CD4-positive, alpha-beta T cell (primary cell): ENCODE measurements around the gene ATP6V0E2. TPM values are rescaled to one million over a fixed set of nuclear protein-coding genes. Genes with fewer than 3 reads are reported as not detected.
"Not testable (repeated sequence)": the region's sequence is repeated elsewhere in the genome, so short reads cannot be mapped to it uniquely, and the experiment has no call there.

Experiments
- ATAC-seq: fragments of 200-7000 bp; cut with Tn5 transposase; one replicate; pipeline ENCODE4 v1.10.0; 2022; ENCODE audit warnings: mild to moderate bottlenecking; ENCODE audit not compliant: poor library complexity
- CTCF ChIA-PET: fragments of 350-600 bp; sonication (Branson Sonifier 250); formaldehyde crosslinking; loops from one replicate; lab custom pipeline; 2021; ENCODE audit warnings: antibody characterized with exemption, inconsistent platforms; lab: Charles Lee
- POLR2A ChIA-PET: fragments of 350-600 bp; sonication (Branson Sonifier 250); formaldehyde crosslinking; loops from one replicate; lab custom pipeline; 2021; ENCODE audit warnings: antibody characterized with exemption, inconsistent platforms; lab: Charles Lee
- DNase-seq, 14 experiments: peaks; one replicate each; pipeline ENCODE4 v3.0.0-alpha.2; 2013 to 2020; ENCODE audit warnings: mixed read lengths in 2 of 14
- H3K27ac ChIP-seq, 2 donors: one replicate each; pipeline versions ENCODE4 v1.5.1 to v1.7.0; 2013; ENCODE audit warnings: low read length in 2 of 2, low read depth in 1 of 2, mild to moderate bottlenecking in 1 of 2
- H3K27me3 ChIP-seq, 2 experiments: 1 replicate in 1 of 2; 2 replicates in 1 of 2; pipeline versions ENCODE4 v1.6.1 to v1.7.0; 2013; ENCODE audit warnings: low read length in 2 of 2, control low read depth in 1 of 2, mild to moderate bottlenecking in 1 of 2, moderate library complexity in 1 of 2; ENCODE audit not compliant: insufficient read depth in 2 of 2, control insufficient read depth in 1 of 2
- H3K36me3 ChIP-seq: one replicate; pipeline ENCODE4 v1.6.1; 2013; ENCODE audit warnings: low read length, control low read depth; ENCODE audit not compliant: insufficient read depth
- H3K4me1 ChIP-seq: one replicate; pipeline ENCODE4 v1.6.1; 2013; ENCODE audit warnings: low read length, control low read depth; ENCODE audit not compliant: insufficient read depth
- H3K4me3 ChIP-seq: one replicate; pipeline ENCODE4 v1.5.1; 2013; ENCODE audit warnings: mild to moderate bottlenecking, low read length, moderate library complexity
- H3K9me3 ChIP-seq, 2 experiments: 1 replicate in 1 of 2; 2 replicates in 1 of 2; pipeline versions ENCODE4 v1.6.1 to v1.7.0; 2013; ENCODE audit warnings: low read length in 2 of 2, mild to moderate bottlenecking in 2 of 2, control low read depth in 1 of 2, moderate library complexity in 1 of 2; ENCODE audit not compliant: control insufficient read depth in 1 of 2, insufficient read depth in 1 of 2
- H3K27ac Mint-ChIP-seq: one replicate; pipeline ENCODE4 v1.8.0; 2020; ENCODE audit warnings: mixed read lengths
- H3K27me3 Mint-ChIP-seq: one replicate; pipeline ENCODE4 v1.8.0; 2021; ENCODE audit warnings: mixed read lengths
- H3K36me3 Mint-ChIP-seq: one replicate; pipeline ENCODE4 v1.8.0; 2021; ENCODE audit warnings: low read depth, mixed read lengths
- H3K4me1 Mint-ChIP-seq: one replicate; pipeline ENCODE4 v1.8.0; 2021; ENCODE audit warnings: low read depth, mixed read lengths
- H3K4me3 Mint-ChIP-seq: one replicate; pipeline ENCODE4 v1.8.0; 2020; ENCODE audit warnings: mild to moderate bottlenecking, mixed read lengths
- H3K9me3 Mint-ChIP-seq: one replicate; pipeline ENCODE4 v1.8.0; 2020; ENCODE audit warnings: mixed read lengths
- CTCF ChIP-seq: fragments of 200-600 bp; IDR thresholded peaks from one replicate; pipeline ENCODE4 v1.8.0; 2022; ENCODE audit warnings: antibody characterized with exemption, mild to moderate bottlenecking
- intact Hi-C, 2 experiments: fragments of 100-400 bp; cut with DNase I in 1 of 2; cut with micrococcal nuclease in 1 of 2; formaldehyde crosslinking; loops; one replicate each; pipeline versions ENCODE4 v1.15.1 to v1.9.0; 2023 to 2025; cut with DNase I, micrococcal nuclease
- total RNA-seq, 174 experiments: library from RNA in 2 of 174; stranded (reverse) in 2 of 174; gene quantifications; one replicate each; pipeline ENCODE4 v1.2.3 and lab custom pipeline; 2021 to 2026

The ATP6V0E2 gene
- total RNA-seq, 2 experiments from 2014 or later: 23.2 to 24.9 TPM

GRCh38 chr7:149887311-149887710 is 13.5 kb downstream of the ATP6V0E2 start:
- peaks cover 34% of the 10 kb centered on the region for H3K36me3 Mint-ChIP-seq
- no peak overlapping the region for H3K4me3 Mint-ChIP-seq
- H3K27me3 ChIP-seq: no peaks in the 10 kb centered on the region
- peaks cover 7% of the 10 kb centered on the region for H3K4me1 Mint-ChIP-seq
- H3K27me3 Mint-ChIP-seq: no peaks in the 10 kb centered on the region
- H3K27ac Mint-ChIP-seq: no peak overlapping the region
- H3K9me3 ChIP-seq: no peaks in the 10 kb centered on the region
- no peak for ATAC-seq
- H3K4me1 ChIP-seq: peaks cover 10% of the 10 kb centered on the region
- ChIA-PET CTCF (interaction anchor here (1.5 kb wide), 1 partner anchor 38 kb away, joined by 4 read pairs; no protein-coding TSS in a partner anchor), POLR2A (no interaction called here)
- H3K4me3 ChIP-seq: no peak overlapping the region
- no peak for TF ChIP-seq CTCF
- peaks cover 4% of the 10 kb centered on the region for H3K36me3 ChIP-seq
- no peaks in the 10 kb centered on the region for H3K9me3 Mint-ChIP-seq
- no peak overlapping the region for H3K27ac ChIP-seq
- DNase-seq: no peak
- intact Hi-C loops: loop anchor here (10.0 kb wide), 2 partner anchors 157 to 387 kb away; no protein-coding TSS in a partner anchor

DNA sequence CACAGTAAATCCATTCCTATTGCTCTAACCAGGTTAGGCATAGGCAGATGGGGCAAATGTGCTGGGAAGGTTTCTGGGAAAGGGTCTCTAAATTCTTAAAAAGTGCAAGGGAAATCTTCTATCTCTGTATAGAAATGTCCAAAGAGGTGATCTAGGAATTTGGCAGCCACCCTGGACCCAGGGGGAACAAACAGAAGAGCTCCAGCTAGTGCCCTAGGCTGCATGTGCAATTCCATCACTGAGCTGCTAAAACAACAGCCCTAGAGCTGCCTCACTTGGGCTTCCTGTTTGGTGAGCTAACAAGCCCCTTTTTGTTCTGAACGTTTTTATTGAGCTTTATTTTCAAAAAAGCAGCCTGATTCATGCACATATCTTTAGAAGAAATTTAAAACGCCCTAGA is 16.9 kb downstream of the ATP6V0E2 start:
- CTCF ChIA-PET, H3K27ac Mint-ChIP-seq: not testable (repeated sequence)

GRCh38 chr7:149894957-149895356 is 21.2 kb downstream of the ATP6V0E2 start:
- H3K27ac Mint-ChIP-seq, CTCF ChIA-PET, H3K4me1 ChIP-seq, H3K27me3 Mint-ChIP-seq, H3K27ac ChIP-seq, H3K27me3 ChIP-seq, H3K9me3 Mint-ChIP-seq, ATAC-seq, H3K4me3 ChIP-seq, H3K36me3 Mint-ChIP-seq, H3K36me3 ChIP-seq, intact Hi-C loops, POLR2A ChIA-PET, H3K4me3 Mint-ChIP-seq, DNase-seq, H3K9me3 ChIP-seq, H3K4me1 Mint-ChIP-seq: not testable (repeated sequence)

More for the DNA sequence above, 16.9 kb downstream of the ATP6V0E2 start:
- H3K27me3 Mint-ChIP-seq, H3K9me3 Mint-ChIP-seq, intact Hi-C loops, ATAC-seq, H3K4me3 Mint-ChIP-seq, H3K9me3 ChIP-seq, POLR2A ChIA-PET, H3K36me3 ChIP-seq, DNase-seq, H3K4me1 ChIP-seq, H3K4me3 ChIP-seq, H3K27ac ChIP-seq, H3K4me1 Mint-ChIP-seq, H3K27me3 ChIP-seq: not testable (repeated sequence)
- peaks cover 15% of the 10 kb centered on the region for H3K36me3 Mint-ChIP-seq

DNA sequence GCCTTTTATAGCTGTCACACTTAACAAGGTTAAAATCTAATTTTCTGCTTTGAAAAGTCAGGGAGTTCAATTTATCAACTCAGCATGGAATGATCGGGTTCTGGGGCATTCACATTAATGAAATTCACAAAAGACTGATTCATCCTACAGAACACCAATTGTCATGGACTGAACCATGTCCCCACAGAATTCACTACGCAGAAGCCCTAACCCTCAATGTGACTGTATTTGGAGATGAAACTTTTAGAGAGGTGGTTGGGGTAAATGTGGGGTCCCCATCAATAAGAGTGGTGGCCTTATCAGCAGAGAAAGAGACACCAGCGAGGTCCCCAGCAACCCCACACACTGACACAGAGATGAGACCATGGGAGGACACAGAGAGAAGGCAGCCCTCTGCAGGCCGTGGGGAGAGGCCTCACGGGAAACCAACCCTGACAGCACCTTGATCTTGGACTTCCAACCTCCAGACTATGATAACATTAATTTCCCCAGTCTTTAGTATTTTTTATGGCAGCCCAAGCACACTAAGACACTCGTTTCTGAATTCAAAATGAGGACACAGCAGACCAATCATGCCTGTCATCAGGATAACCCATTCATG is 34.1 kb downstream of the ATP6V0E2 start:
- H3K27me3 ChIP-seq, H3K36me3 Mint-ChIP-seq, H3K27ac ChIP-seq, DNase-seq, ATAC-seq, H3K4me3 ChIP-seq, H3K27ac Mint-ChIP-seq, H3K9me3 ChIP-seq, POLR2A ChIA-PET, H3K27me3 Mint-ChIP-seq, intact Hi-C loops, H3K4me1 ChIP-seq, H3K4me3 Mint-ChIP-seq, H3K4me1 Mint-ChIP-seq, H3K9me3 Mint-ChIP-seq, H3K36me3 ChIP-seq, CTCF ChIA-PET: not testable (repeated sequence)

GRCh38 chr7:149910219-149910618 is 36.5 kb downstream of the ATP6V0E2 start:
- H3K4me1 ChIP-seq, ATAC-seq, H3K27ac Mint-ChIP-seq, DNase-seq, H3K27ac ChIP-seq, H3K9me3 Mint-ChIP-seq, H3K4me3 Mint-ChIP-seq, H3K27me3 Mint-ChIP-seq, H3K36me3 ChIP-seq, H3K36me3 Mint-ChIP-seq, H3K4me3 ChIP-seq, H3K4me1 Mint-ChIP-seq, H3K9me3 ChIP-seq, CTCF ChIA-PET, H3K27me3 ChIP-seq, POLR2A ChIA-PET, intact Hi-C loops: not testable (repeated sequence)

DNA sequence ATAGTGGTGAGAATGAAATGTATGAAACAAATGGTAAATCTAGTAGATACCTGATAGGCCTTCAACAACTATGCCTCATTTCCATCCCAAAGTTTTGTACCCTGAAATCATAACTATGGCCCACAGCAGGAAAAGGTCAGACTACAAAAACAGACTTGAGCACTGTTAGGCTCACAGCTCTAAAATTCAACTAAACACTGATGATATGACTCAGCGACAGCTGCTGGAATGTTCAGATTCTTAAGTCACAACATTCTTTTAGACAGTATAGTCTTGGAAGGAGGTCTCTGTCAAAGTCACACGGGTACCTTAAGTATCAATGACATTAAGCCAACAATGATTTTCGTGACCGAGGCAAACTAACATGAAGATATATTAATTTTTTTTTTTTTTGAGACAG is 38.4 kb downstream of the ATP6V0E2 start:
- intact Hi-C loops, H3K27me3 Mint-ChIP-seq, POLR2A ChIA-PET, H3K4me3 ChIP-seq, CTCF ChIA-PET, H3K4me1 ChIP-seq, H3K4me1 Mint-ChIP-seq, H3K4me3 Mint-ChIP-seq, H3K36me3 ChIP-seq, H3K27ac ChIP-seq, H3K27ac Mint-ChIP-seq, DNase-seq, H3K27me3 ChIP-seq, H3K9me3 Mint-ChIP-seq, ATAC-seq, H3K9me3 ChIP-seq, H3K36me3 Mint-ChIP-seq: not testable (repeated sequence)
